Heart right ventricle (tissue), 16 donors: ENCODE measurements around the gene OR2M3. TPM values are rescaled to one million over a fixed set of nuclear protein-coding genes. Genes with fewer than 3 reads are reported as not detected.
"Not testable (repeated sequence)": the region's sequence is repeated elsewhere in the genome, so short reads cannot be mapped to it uniquely, and the experiment has no call there.

ENCODE experiments used
- ATAC-seq, 8 donors: fragments of 200-7000 bp; cut with Tn5 transposase; one replicate each; pipeline ENCODE4 v1.9.1; 2020; ENCODE audit warnings: mild to moderate bottlenecking in 8 of 8, moderate library complexity in 8 of 8, moderate number of reproducible peaks in 1 of 8
- DNase-seq, 2 donors: peaks; one replicate each; pipeline ENCODE4 v3.0.0-alpha.2; 2020
- H3K27ac ChIP-seq, 10 donors: fragments of 200-600 bp; sonication (generic) in 2 of 10; one replicate each; pipeline versions ENCODE4 v1.5.0 to v1.8.0; 2020 to 2022; ENCODE audit warnings: mild to moderate bottlenecking in 3 of 10
- H3K27me3 ChIP-seq, 7 donors: fragments of 200-600 bp; one replicate each; pipeline ENCODE4 v1.8.0; 2021 to 2022; ENCODE audit warnings: mild to moderate bottlenecking in 2 of 7
- H3K36me3 ChIP-seq, 9 donors: fragments of 200-600 bp; sonication (generic) in 1 of 9; one replicate each; pipeline versions ENCODE4 v1.5.0 to v1.8.0; 2020 to 2022; ENCODE audit warnings: mild to moderate bottlenecking in 2 of 9
- H3K4me1 ChIP-seq, 9 donors: fragments of 200-600 bp; sonication (generic) in 1 of 9; one replicate each; pipeline versions ENCODE4 v1.5.0 to v1.8.0; 2020 to 2022; ENCODE audit warnings: mild to moderate bottlenecking in 4 of 9
- H3K4me3 ChIP-seq, 10 donors: fragments of 200-600 bp; sonication (generic) in 2 of 10; one replicate each; pipeline versions ENCODE4 v1.5.0 to v1.8.0; 2020 to 2022; ENCODE audit warnings: mild to moderate bottlenecking in 7 of 10, moderate library complexity in 2 of 10
- H3K9me3 ChIP-seq, 11 donors: fragments of 200-600 bp in 10 of 11; sonication (generic) in 2 of 11; one replicate each; pipeline versions ENCODE4 v1.5.0 to v1.8.0; 2013 to 2022; ENCODE audit warnings: mild to moderate bottlenecking in 2 of 11, control low read depth in 1 of 11, moderate library complexity in 1 of 11
- CTCF ChIP-seq, 9 donors: fragments of 200-600 bp; sonication (generic) in 2 of 9; IDR thresholded peaks; one replicate each; pipeline versions ENCODE4 v1.5.0 to v1.8.0; 2021 to 2022; ENCODE audit warnings: antibody characterized with exemption in 9 of 9, mild to moderate bottlenecking in 5 of 9, moderate library complexity in 1 of 9
- WGBS, 2 donors: extraction: QIAGEN DNeasy Blood & Tissue Kit; methylation state at CpG; one replicate each; pipeline ENCODE4 v1.1.7; 2013; ENCODE audit warnings: inconsistent platforms in 1 of 2; 5-methylcytosine and 5-hydroxymethylcytosine counted together
- intact Hi-C, 10 donors: fragments of 100-400 bp; cut with DNase I; formaldehyde crosslinking; loops; one replicate each; pipeline versions ENCODE4 v1.11.1 to v1.14.2; 2022
- polyA plus RNA-seq, 2 donors: library from polyadenylated mRNA; stranded (reverse); fragments of 200-250 nt; gene quantifications; one replicate each; pipeline ENCODE4 v1.2.3, GENCODE V29; 2013
- total RNA-seq, 10 donors: library from RNA; stranded (reverse); fragmentation: NEBNext Ultra II Directional in 3 of 10; extraction: Animal tissue kit (Norgen Biotek cat#: 25700) in 3 of 10; gene quantifications; one replicate each; pipeline versions ENCODE4 v1.2.1 to v1.2.4, GENCODE V29; 2021 to 2023
- donor health status: Arrhythmogenic right ventricular cardiomyopathy.
- donor health status: ischemic (EF 13 %, LVEDD 7.1; RV severe dilation, severe dysfunction).
- donor health status: healthy with polysubstance abuse.
- donor health status: DM: no; HTN: yes; CAD: no.
- donor health status: DM: no; HTN: no; CAD: no.
- donor health status: ischemic (EF 25% LVEDD 6.9; RV normal size, moderate dysfunction).
- donor health status: ischemic (EF 25% LVEDD 5.7; RV mildly dilated, moderate dysfunction).
- donor health status: healthy.
- donor health status: DM: yes; HTN: yes; CAD: no.
- donor health status: Ischemic cardiomyopathy.
- donor health status: ischemic (EF 35%, LVEDD 5.7; RV mildly dilated, moderate dysfunction).
- donor health status: nonischemic (EF 11% LVEDD 7.7; RV severe dilation, severe dysfunction).
- donor health status: DM: yes; HTN: yes; CAD: no.
- donor health status: PGD.
- donor health status: ischemic (EF 29% LVEDD 5.4; RV normal size, mild dysfunction).
- donor health status: nonischemic (EF 23%, LVEDD 6.1; RV moderate dilation, normal function).

OR2M3 gene
- total and polyA plus RNA-seq, 12 donors: not detected

GRCh38 chr1:248243204-248243603 is 46.1 kb downstream of the OR2M3 start:
- H3K4me3 ChIP-seq: no peak overlapping the region
- no peak for ATAC-seq

DNA sequence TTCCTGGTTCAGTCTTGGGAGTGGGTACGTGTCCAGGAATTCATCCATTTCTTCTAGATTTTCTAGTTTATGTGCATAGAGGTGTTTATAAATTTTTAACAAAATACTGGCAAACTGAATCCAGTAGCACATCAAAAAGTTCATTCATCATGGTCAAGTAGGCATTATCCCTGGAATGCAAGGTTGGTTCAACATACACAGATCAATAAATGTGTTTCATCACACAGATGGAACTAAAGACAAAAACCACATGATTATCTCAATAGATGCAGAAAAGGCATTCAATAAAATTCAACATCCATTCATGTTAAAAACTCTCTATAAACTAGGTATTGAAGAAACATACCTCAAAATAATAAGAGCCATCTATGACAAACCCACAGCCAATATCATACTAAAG is 62.2 kb downstream of the OR2M3 start:
- peaks cover 0 to 50% (median 11%) of the 10 kb centered on the region in 11 donors for H3K9me3 ChIP-seq
- H3K4me1 ChIP-seq, H3K27me3 ChIP-seq, ATAC-seq, DNase-seq, H3K4me3 ChIP-seq, intact Hi-C loops, H3K27ac ChIP-seq, H3K36me3 ChIP-seq: not testable (repeated sequence)
- whole genome bisulfite sequencing, 2 donors: 53 to 56% methylated on average over 1 of the region's 1 CpG

More at GRCh38 chr1:248243204-248243603, 46.1 kb downstream of the OR2M3 start:
- no peaks in the 10 kb centered on the region for H3K27me3 ChIP-seq
- intact Hi-C loops: no loop called here
- no peaks in the 10 kb centered on the region for H3K36me3 ChIP-seq
- no peak overlapping the region for H3K27ac ChIP-seq
- H3K9me3 ChIP-seq: peaks cover 0 to 4% (median 0%) of the 10 kb centered on the region in 11 donors
- no peaks in the 10 kb centered on the region for H3K4me1 ChIP-seq
- DNase-seq: peak in 1 of 2 donors; percentile 3
- WGBS, 2 donors: 13% methylated on average over 14 of the region's 14 CpGs
- peak in 7 of 9 donors; percentile 23 to 66 (median 47) for TF ChIP-seq CTCF (IDR thresholded peaks at IDR 0.05)

Other genes with a start within 250 kb of the OR2M3 start
- not detected for gene OR2L8, start 248.4 kb upstream of the OR2M3 start, total RNA-seq
- not detected for gene OR2L8, start 248.4 kb upstream of the OR2M3 start, polyA plus RNA-seq
- not detected for gene OR2AK2, start 232.0 kb upstream of the OR2M3 start, total RNA-seq
- gene OR2AK2, start 232.0 kb upstream of the OR2M3 start, polyA plus RNA-seq: not detected
- not detected for gene OR2L5, start 183.6 kb upstream of the OR2M3 start, total RNA-seq
- not detected for gene OR2L5, start 183.6 kb upstream of the OR2M3 start, polyA plus RNA-seq
- gene OR2L2, start 167.2 kb upstream of the OR2M3 start, total RNA-seq: under 1 TPM in 1 of 10 donors, not detected in 9; 0.07 TPM
- gene OR2L2, start 167.2 kb upstream of the OR2M3 start, polyA plus RNA-seq: not detected
- gene OR2L3, start 150.4 kb upstream of the OR2M3 start, total RNA-seq: not detected
- gene OR2L3, start 150.4 kb upstream of the OR2M3 start, polyA plus RNA-seq: not detected
- gene OR2L13, start 102.1 kb upstream of the OR2M3 start, total RNA-seq: not detected
- not detected for gene OR2L13, start 102.1 kb upstream of the OR2M3 start, polyA plus RNA-seq
- not detected for gene OR2M5, start 52.1 kb upstream of the OR2M3 start, total RNA-seq
- not detected for gene OR2M5, start 52.1 kb upstream of the OR2M3 start, polyA plus RNA-seq
- not detected for gene OR2M2, start 22.4 kb upstream of the OR2M3 start, total RNA-seq
- not detected for gene OR2M2, start 22.4 kb upstream of the OR2M3 start, polyA plus RNA-seq
- gene OR2M4, start 34.2 kb downstream of the OR2M3 start, total RNA-seq: not detected
- gene OR2M4, start 34.2 kb downstream of the OR2M3 start, polyA plus RNA-seq: not detected
- not detected for gene OR2T33, start 80.7 kb downstream of the OR2M3 start, total RNA-seq
- under 1 TPM in 1 of 2 donors, not detected in 1; 0.03 TPM for gene OR2T33, start 80.7 kb downstream of the OR2M3 start, polyA plus RNA-seq
- not detected for gene OR2T12, start 106.2 kb downstream of the OR2M3 start, total RNA-seq
- gene OR2T12, start 106.2 kb downstream of the OR2M3 start, polyA plus RNA-seq: not detected
- not detected for gene OR2M7, start 127.3 kb downstream of the OR2M3 start, total RNA-seq
- gene OR2M7, start 127.3 kb downstream of the OR2M3 start, polyA plus RNA-seq: not detected
- gene OR14C36, start 151.5 kb downstream of the OR2M3 start, total RNA-seq: not detected
- not detected for gene OR14C36, start 151.5 kb downstream of the OR2M3 start, polyA plus RNA-seq
- not detected for gene OR2T4, start 164.4 kb downstream of the OR2M3 start, total RNA-seq
- not detected for gene OR2T4, start 164.4 kb downstream of the OR2M3 start, polyA plus RNA-seq
- not detected for gene OR2T6, start 178.5 kb downstream of the OR2M3 start, total RNA-seq
- gene OR2T6, start 178.5 kb downstream of the OR2M3 start, polyA plus RNA-seq: not detected
- not detected for gene OR2T1, start 205.8 kb downstream of the OR2M3 start, total RNA-seq
- gene OR2T1, start 205.8 kb downstream of the OR2M3 start, polyA plus RNA-seq: not detected
- not detected for gene OR2T2, start 248.4 kb downstream of the OR2M3 start, total RNA-seq
- not detected for gene OR2T2, start 248.4 kb downstream of the OR2M3 start, polyA plus RNA-seq